Endothelial cell (in vitro differentiated cells): Measurements from ENCODE around the gene NCAPG. TPM values are rescaled to one million over a fixed set of nuclear protein-coding genes. Genes with fewer than 3 reads are reported as not detected.

ENCODE experiments used
- DNase-seq: peaks from one replicate; pipeline ENCODE4 v3.0.0; 2021; ENCODE audit warnings: low spot score
- H3K27ac Mint-ChIP-seq: one replicate; pipeline ENCODE4 v1.8.0; 2021; ENCODE audit warnings: mixed read lengths, inconsistent platforms; ENCODE audit not compliant: unreplicated experiment
- H3K27me3 Mint-ChIP-seq: one replicate; pipeline ENCODE4 v1.8.0; 2021; ENCODE audit warnings: mild to moderate bottlenecking, moderate library complexity, mixed read lengths, inconsistent platforms; ENCODE audit not compliant: unreplicated experiment
- H3K36me3 Mint-ChIP-seq: one replicate; pipeline ENCODE4 v1.8.0; 2021; ENCODE audit warnings: mild to moderate bottlenecking, low read depth, mixed read lengths, inconsistent platforms; ENCODE audit not compliant: unreplicated experiment
- H3K4me1 Mint-ChIP-seq: one replicate; pipeline ENCODE4 v1.8.0; 2021; ENCODE audit warnings: mild to moderate bottlenecking, mixed read lengths, inconsistent platforms; ENCODE audit not compliant: unreplicated experiment
- H3K4me3 Mint-ChIP-seq: one replicate; pipeline ENCODE4 v1.8.0; 2021; ENCODE audit warnings: mild to moderate bottlenecking, mixed read lengths, inconsistent platforms; ENCODE audit not compliant: unreplicated experiment
- H3K9me3 Mint-ChIP-seq: one replicate; pipeline ENCODE4 v1.8.0; 2021; ENCODE audit warnings: mixed read lengths, inconsistent platforms; ENCODE audit not compliant: unreplicated experiment
- total RNA-seq: library from RNA; stranded (reverse); fragmentation: NEBNext Ultra II Directional; extraction: Animal tissue kit (Norgen Biotek cat#: 25700); gene quantifications from one replicate; pipeline ENCODE4 v1.2.1, GENCODE V29; 2021; ENCODE audit not compliant: unreplicated experiment
- TF ChIP-seq, protein P1 (sequence below): fragments of 200-600 bp; sonication (generic); IDR thresholded peaks from one replicate; pipeline ENCODE4 v1.5.0; 2021; ENCODE audit warnings: antibody characterized with exemption; ENCODE audit not compliant: unreplicated experiment

NCAPG gene
- total RNA-seq, 1 donor from 2014 or later: 7.1 TPM

DNA sequence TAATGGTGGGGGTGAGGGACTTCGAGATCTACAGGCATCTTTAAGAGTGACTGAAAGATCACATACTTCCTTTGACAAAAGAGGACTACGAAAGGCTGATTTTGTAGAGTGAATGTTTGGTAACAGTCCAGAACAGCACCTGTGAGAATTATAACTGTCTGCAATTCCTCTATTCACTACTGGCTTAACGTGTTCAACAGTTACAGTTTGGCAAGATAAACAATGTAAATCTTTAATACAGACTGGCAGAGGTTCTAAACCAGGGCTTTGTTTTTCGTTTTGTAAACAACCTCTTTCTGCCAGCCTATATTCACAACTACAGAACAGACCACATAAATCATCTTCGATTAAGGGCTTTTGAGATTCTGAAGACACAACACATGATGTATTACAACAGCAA lies 66.9 kb downstream of the NCAPG start:
- Mint-ChIP-seq H3K9me3 (no peaks in the 10 kb centered on the region), H3K4me3 (no peak overlapping the region), H3K27me3 (no peaks in the 10 kb centered on the region), H3K27ac (no peak overlapping the region), H3K4me1 (no peaks in the 10 kb centered on the region), H3K36me3 (no peaks in the 10 kb centered on the region)
- TF ChIP-seq, protein P1, sequence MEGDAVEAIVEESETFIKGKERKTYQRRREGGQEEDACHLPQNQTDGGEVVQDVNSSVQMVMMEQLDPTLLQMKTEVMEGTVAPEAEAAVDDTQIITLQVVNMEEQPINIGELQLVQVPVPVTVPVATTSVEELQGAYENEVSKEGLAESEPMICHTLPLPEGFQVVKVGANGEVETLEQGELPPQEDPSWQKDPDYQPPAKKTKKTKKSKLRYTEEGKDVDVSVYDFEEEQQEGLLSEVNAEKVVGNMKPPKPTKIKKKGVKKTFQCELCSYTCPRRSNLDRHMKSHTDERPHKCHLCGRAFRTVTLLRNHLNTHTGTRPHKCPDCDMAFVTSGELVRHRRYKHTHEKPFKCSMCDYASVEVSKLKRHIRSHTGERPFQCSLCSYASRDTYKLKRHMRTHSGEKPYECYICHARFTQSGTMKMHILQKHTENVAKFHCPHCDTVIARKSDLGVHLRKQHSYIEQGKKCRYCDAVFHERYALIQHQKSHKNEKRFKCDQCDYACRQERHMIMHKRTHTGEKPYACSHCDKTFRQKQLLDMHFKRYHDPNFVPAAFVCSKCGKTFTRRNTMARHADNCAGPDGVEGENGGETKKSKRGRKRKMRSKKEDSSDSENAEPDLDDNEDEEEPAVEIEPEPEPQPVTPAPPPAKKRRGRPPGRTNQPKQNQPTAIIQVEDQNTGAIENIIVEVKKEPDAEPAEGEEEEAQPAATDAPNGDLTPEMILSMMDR: no peak
- no peak for DNase-seq

DNA sequence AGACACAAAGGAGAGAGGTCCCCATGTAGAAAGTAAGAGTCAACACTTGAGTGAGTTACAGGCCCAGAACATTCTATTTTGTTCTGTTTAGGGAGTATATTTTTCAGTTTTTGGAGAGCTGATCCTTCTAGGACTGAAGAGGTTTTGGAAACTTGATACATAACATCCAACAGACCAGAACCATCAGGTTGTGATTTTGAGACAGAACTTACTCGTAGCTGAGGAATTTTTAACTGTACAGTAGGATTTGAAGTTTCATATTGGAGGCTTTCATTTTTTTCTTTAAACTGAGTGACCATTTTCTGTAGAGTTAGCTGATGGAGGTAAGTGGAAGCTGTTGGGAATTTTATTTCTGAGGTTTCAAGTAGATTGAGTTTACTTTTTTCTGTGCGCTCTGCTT lies 73.3 kb downstream of the NCAPG start:
- H3K27me3 Mint-ChIP-seq: no peaks in the 10 kb centered on the region
- H3K36me3 Mint-ChIP-seq: no peaks in the 10 kb centered on the region
- no peaks in the 10 kb centered on the region for H3K9me3 Mint-ChIP-seq
- no peak overlapping the region for H3K4me3 Mint-ChIP-seq
- H3K27ac Mint-ChIP-seq: no peak overlapping the region
- TF ChIP-seq, protein P1: no peak
- no peak for DNase-seq
- no peaks in the 10 kb centered on the region for H3K4me1 Mint-ChIP-seq

DNA sequence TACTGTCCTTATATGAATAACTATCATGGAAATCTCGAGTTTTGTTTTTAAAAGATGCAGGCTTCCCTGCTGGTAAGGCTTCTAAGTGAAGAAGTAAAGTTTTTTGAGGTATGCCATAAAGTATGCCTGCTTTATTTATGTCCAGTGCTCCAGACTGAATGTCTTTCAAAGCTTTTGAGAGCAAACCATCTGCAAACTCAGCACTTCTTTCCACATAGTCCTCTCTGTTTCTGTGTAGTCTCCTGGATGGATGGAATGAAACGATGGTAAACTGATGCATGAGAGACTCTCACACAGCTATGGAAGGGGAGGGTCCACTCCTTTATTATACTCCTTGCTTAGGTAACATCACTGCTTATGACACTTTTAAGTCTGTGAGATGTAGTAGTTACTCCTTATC lies 73.7 kb downstream of the NCAPG start:
- Mint-ChIP-seq H3K9me3 (no peaks in the 10 kb centered on the region), H3K27ac (no peak overlapping the region), H3K4me1 (peaks cover 2% of the 10 kb centered on the region), H3K4me3 (no peak overlapping the region), H3K36me3 (no peaks in the 10 kb centered on the region), H3K27me3 (no peaks in the 10 kb centered on the region)
- no peak for DNase-seq
- TF ChIP-seq, protein P1: no peak

DNA sequence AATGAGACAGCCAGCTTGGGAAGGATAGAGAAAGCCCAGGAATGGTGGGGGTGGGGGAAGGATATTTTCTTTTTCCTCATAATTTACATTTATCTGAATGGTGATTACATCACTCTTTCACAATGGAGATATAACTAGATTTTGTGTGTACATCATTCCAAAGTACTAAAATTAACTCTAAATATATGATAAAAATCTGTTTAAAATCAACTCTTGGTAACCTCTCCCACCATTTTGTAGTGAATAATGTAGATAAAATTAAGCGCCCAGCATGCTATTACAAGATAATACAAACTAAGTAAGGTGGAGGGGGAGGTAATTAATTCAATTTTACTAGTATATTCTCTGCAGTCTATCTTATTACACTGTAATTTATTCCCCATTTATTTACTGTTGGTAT lies 78.9 kb downstream of the NCAPG start:
- Mint-ChIP-seq H3K27me3 (no peaks in the 10 kb centered on the region), H3K4me3 (no peak overlapping the region), H3K4me1 (peaks cover 7% of the 10 kb centered on the region), H3K9me3 (no peaks in the 10 kb centered on the region), H3K36me3 (no peaks in the 10 kb centered on the region), H3K27ac (no peak overlapping the region)
- TF ChIP-seq, protein P1: no peak
- no peak for DNase-seq

DNA sequence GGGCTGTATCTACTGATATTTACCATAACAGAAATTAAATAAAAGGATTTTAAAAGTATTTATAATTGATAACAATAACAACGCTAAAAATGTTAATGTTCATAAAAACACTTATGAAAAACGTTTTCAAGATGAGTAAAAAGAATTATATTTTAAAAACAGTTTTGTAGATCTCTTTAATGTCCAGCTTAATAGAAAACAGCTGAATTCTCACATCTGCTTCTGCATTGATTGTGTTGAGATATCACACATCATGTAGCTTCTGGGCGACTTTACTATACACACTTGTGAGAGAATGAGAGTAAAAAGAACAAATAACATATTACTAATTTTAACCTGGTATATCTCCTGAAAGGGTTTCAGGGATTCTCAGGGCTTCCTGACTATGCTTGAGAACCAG lies 83.6 kb downstream of the NCAPG start:
- H3K9me3 Mint-ChIP-seq: no peaks in the 10 kb centered on the region
- no peaks in the 10 kb centered on the region for H3K27me3 Mint-ChIP-seq
- DNase-seq: no peak
- H3K36me3 Mint-ChIP-seq: no peaks in the 10 kb centered on the region
- H3K4me3 Mint-ChIP-seq: no peak overlapping the region
- H3K27ac Mint-ChIP-seq: no peak overlapping the region
- TF ChIP-seq, protein P1: no peak
- H3K4me1 Mint-ChIP-seq: peaks cover 5% of the 10 kb centered on the region

Other genes starting within 250 kb of the NCAPG start
- 150 TPM for gene LAP3, start 233.8 kb upstream of the NCAPG start, total RNA-seq
- gene MED28, start 196.3 kb upstream of the NCAPG start, total RNA-seq: 98.0 TPM
- 0.08 TPM for gene FAM184B, start 29.4 kb upstream of the NCAPG start, total RNA-seq
- gene DCAF16, start 222 bp upstream of the NCAPG start, total RNA-seq: 34.2 TPM
- 18.4 TPM for gene LCORL, start 210.8 kb downstream of the NCAPG start, total RNA-seq